Measurements from ENCODE around the gene STXBP6.
"Not testable (repeated sequence)": the region's sequence is repeated elsewhere in the genome, so short reads cannot be mapped to it uniquely, and the experiment has no call there.

The STXBP6 gene

GRCh38 chr14:24986206-24986893, 63.6 kb downstream of the STXBP6 start:
- DNase-seq (ENCODE audit: low spot score), result no peak

DNA sequence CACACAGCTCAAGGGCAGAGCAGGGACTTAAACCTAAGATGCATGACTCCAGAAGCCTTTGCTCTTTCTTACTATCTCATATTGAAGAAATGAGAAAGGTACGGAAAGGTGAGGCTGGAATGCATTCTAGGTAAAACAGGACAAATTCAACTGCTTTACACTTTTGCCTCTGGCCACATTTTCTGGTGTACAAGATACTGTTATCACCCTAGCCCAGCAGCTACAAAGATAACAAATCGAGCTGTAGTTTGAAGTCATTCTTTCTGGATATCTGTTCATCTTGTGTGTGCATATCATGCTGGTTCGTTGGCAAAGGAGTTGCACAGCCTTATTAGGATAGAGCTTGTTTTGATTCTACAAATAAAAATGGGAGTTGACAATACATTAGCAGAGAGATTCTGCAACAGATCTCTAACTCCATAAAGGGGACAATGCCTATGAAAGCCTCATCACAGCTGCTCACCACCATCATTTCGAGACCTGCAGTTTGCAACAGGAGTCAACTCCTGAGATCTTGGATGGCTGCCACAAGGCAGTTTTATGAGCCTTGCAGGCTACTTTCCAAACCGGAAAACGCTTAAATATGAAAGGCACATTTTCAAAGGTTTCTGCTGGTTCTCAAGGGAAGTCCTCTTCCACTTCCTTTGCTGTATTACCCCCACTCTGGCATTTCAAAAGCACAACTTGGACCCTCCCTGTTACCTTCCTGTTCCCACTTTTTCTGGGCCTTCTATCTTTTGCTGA, 64.9 kb downstream of the STXBP6 start:
- DNase-seq (ENCODE audit: low spot score), result no peak

GRCh38 chr14:24982472-24983155, 67.3 kb downstream of the STXBP6 start:
- DNase-seq (ENCODE audit: low spot score), result no peak

- no peak for DNase-seq (ENCODE audit: low spot score)
Observed at GRCh38 chr14:24979725-24980239, 70.2 kb downstream of the STXBP6 start.

DNA sequence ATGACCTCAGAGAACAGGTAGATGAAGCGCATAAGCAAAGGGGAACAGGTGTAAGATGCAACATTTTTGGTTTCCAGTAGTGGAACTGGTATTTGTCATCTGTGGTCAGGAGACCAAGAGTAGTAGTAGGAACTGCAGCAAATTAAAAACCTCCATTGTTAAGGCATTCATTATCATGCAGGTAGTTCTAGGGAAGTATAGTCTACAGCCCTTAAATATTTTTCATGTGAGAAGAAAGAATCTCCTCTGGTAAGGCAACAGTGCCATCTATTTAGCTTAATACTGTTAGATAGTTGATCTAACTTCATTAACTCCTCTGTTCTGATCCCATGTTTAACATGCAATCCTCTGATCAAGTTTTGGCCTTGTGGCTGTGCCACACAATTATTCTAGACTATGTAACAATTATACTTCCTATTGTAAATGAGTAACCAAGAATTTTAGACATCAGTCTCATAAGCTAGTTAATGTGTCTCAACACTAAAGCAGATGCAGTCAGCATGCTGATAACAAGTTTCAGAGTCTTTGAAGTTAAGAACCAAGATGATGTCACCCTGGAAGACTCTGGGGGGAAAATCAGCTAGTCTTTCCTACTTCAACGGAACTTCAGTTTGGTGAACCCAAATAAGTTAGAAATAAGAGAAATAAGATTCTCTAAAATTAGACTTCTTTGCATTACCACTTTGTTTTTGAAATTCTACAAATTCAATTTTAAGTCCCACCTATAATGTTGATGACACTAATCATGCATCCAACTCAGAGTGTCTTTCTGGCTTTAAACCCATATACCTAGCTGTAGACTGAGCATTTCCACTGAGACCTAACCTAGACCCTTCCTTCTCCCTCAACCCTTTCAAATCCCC, 70.9 kb downstream of the STXBP6 start:
- no peak for DNase-seq (ENCODE audit: low spot score)

GRCh38 chr14:24976602-24977001, 73.3 kb downstream of the STXBP6 start:
- no peak for DNase-seq (ENCODE audit: low spot score)

DNA sequence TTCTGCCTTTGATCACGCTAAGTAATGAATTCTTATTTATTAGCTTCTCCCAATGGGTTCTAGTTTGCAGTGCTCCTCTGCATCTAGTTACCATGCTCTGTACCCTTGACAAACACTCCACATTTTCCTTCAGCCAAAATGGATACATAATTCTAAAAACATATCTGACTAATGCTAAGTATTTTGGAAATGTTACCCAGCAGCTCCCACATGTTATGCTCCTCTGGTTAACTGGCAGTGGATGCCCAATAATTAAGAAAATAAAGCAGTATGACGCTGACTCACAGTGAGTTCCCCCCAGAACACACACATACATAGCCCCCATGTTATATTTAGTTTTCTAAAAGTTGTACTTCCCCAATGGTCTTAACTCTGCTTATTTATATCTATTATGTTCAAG, 74.6 kb downstream of the STXBP6 start:
- no peak for DNase-seq (ENCODE audit: low spot score)

- DNase-seq (ENCODE audit: low spot score), result no peak
Observed at GRCh38 chr14:24974591-24975374, 75.2 kb downstream of the STXBP6 start.

DNA sequence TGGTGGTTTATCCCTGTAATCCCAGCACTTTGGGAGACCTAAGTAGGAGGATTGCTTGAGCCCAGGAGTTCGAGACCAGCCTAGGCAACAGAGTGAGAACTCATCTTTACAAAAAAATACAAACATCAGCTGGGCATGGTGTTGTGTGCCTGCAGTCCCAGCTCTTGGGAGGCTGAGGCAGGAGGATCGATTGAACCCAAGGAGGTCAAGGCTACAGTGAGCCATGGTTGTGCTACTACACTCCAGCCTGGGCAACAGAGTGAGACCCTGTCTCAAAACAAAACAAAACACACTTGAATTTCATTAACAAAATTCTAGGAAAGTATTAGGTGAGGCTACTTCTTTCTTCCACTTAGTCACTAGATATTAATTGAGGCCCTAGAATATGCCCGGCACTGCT, 77.1 kb downstream of the STXBP6 start:
- no peak for DNase-seq (ENCODE audit: low spot score)

DNA sequence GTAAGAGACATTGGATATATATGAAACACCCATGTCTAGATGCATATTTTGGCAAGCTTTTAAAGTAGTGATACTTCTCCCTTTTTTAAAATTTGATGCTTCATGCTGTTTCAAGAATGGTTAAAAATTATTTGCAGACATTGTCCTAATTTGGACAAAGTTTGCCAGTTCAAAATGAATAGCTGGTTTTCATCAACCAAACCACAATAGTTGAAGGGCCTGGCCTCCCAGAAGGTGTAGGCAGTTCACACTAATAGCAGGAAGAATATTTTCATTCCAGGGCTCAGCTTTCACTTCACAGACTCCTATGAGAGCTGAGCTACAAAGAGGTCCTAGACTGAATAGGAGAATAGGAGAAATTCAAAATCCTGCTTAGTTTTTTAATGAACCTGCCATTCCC, 78.7 kb downstream of the STXBP6 start:
- no peak for DNase-seq (ENCODE audit: low spot score)

DNA sequence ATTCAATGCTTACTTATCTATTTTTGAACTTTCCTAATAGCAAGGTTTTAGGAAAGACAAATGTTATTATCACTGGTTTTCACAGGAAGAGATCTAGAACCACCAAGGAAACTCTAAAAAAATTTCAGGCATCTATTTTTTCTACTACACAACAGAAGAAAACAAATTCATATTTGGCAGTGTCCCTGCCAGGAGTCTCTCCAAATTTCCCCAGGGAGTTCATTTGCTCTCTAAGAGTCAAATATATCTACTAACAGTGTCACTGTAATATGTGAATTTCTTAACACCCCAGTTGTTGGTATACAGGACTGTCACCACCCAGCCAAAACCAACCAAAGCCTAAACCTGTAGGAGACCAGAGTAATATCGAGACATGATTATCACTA, 83.4 kb downstream of the STXBP6 start:
- DNase-seq (ENCODE audit: low spot score), result no peak

- no peak for DNase-seq (ENCODE audit: low spot score)
Observed at GRCh38 chr14:24965934-24966578, 83.9 kb downstream of the STXBP6 start.

- DNase-seq (ENCODE audit: low spot score), result no peak
Observed at GRCh38 chr14:24965578-24965933, 84.4 kb downstream of the STXBP6 start.

- no peak for DNase-seq (ENCODE audit: low spot score)
Observed at GRCh38 chr14:24964591-24964990, 85.4 kb downstream of the STXBP6 start.

DNA sequence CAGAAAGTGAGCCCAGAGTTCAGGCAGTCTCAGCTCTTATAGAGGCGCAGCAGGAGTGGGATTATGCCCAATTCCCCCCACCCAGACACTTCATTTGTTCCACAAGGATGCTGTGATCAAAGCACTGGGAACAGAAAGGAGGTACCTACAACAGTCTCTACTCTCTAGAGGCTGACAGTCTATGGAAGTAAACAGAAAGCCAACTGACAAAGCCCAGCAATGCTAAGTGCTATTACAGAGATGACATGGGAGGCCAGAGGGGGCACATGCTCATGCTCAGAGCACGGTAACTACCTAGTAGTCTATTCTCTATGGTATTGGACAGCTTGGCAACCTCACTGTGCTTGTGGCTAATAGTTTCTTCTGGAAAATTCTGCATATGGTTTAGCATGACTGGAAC, 85.9 kb downstream of the STXBP6 start:
- no peak for DNase-seq (ENCODE audit: low spot score)

GRCh38 chr14:24962118-24962517, 87.8 kb downstream of the STXBP6 start:
- DNase-seq (ENCODE audit: low spot score), result not testable (repeated sequence)

- DNase-seq (ENCODE audit: low spot score), result no peak
Observed at GRCh38 chr14:24960816-24961215, 89.1 kb downstream of the STXBP6 start.

DNA sequence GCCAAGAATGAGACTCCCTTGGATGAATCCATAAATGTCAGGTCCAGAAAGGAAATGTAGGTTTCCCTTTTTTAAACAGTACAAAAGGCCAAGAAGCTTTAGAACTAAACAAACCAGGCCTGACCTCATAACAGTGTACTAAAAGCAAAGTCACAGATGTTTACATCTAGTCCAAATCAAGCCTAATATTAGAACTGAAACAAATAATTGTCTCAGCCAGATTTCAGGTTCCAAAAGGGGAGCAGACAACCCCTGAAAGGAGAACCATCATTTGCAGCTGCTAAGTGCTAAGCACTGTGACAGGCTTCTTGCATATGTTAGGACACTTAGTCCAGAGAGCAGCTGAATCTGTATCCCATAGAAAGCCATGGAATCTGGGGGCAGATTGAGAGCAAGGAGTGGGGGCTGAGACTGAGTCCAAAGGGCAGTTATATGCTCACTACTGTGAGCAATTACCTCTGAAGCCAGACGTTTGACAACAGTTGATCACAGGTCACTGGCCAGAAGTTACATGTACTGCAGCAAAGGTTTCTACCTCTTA, 90.1 kb downstream of the STXBP6 start:
- no peak for DNase-seq (ENCODE audit: low spot score)

DNA sequence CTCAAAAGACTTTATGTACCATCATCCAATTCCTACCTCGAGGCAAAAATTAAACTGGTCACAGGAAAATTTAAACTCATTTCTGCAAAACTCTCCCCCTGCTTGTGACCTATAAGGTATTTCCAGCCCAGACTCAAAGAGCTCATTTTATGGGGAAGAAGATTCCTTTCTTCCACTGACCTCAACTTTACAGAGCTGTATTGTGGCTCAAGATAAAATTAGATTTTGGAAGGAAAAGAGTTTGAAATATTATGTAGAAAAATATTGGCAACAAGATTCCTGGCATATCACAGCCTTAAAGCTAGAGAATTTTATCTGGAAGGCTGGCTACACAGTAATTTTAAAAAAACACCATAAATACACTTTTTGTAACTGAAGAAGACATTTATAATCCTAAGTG, 91.7 kb downstream of the STXBP6 start:
- no peak for DNase-seq (ENCODE audit: low spot score)

- no peak for DNase-seq (ENCODE audit: low spot score)
Observed at GRCh38 chr14:24957814-24958213, 92.1 kb downstream of the STXBP6 start.

DNA sequence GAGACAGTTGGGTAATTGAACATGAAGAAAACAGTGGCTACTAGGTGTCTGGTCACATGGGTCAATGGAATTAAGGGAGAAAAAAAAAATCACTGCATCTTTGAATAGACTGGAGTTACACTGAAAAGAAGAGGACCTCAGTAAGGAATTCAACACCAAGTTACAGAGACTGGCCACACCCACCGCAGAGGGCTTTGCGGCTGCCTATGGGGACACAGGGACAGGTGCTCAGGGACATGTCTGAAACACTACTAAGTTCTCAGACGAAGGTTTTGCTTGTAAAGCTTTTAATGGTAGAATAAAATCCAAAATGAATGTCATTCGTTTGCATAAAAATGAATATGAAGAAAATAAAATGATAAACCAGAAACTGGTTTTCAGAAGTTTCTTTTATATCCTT, 93.8 kb downstream of the STXBP6 start:
- no peak for DNase-seq (ENCODE audit: low spot score)

Data from hematopoietic multipotent progenitor cell treated with erythropoietin and hydrocortisone succinate and interleukin-3 and kit ligand, for 17 days (in vitro differentiated cells).